GM19240 (cell line): ENCODE results near the gene IFNGR1.
"Not testable (repeated sequence)": the region's sequence is repeated elsewhere in the genome, so short reads cannot be mapped to it uniquely, and the experiment has no call there.

ENCODE experiments used
- DNase-seq: peaks from one replicate; pipeline ENCODE4 v3.0.0; 2011; ENCODE audit warnings: low spot score; ENCODE audit not compliant: insufficient read length

Gene IFNGR1

DNA sequence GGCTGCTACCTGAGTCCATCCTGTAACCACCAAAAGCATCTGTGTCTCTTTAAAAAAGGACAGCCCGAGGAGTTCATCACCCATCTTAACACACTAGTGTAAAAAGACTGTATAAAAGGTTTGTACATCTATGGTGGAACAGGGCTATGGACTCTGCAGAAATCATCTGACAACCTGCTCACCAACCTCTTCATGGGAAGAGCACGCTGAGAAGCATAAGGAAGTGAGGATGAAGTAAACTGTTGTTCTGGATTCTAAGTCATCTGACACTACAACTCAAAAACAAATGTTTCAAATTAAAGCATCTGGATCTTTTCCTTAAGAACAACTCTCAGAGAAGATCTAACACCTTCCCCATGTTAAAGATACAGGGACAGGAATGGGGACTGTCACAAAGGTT is 5.4 kb downstream of the IFNGR1 start:
- no peak for DNase-seq

DNA sequence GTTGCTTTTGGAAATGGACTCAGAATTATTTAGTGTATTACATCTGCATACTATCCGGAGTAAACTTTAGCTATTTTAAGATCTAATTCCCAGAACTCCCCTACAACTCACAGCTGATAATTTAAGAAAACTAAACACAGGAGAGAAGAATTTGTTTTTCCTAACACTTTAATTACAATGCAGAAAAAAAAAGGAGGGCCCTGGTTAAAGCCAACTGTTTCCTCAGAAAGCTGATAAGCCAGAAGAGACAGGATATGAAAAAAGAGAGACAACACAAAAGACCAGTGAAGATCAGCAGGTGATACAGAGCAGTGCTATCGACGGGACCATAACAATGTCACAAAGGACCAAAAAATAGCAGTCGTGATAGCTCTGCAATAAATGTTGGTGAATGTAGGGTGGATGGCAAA is 5.8 kb downstream of the IFNGR1 start:
- DNase-seq = no peak

DNA sequence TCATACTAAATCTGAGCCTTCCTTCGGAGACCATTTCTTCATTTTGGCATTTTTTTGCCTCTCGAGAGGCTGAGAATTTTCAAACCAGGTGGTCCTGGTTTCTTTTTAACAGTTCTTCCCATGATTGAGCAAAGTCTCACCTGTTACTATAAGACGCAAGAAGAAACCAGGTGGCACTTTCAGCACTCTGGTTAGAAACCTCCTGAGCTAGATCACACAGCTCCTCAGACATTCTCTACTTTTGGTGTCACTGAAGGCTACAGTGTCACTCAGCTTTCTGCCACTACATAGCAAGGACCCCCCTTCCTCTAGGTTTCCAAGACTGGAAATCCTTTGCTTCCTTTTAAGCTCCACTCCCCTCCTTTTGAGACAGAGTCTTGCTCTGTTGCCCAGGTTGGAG is 7.3 kb downstream of the IFNGR1 start:
- no peak for DNase-seq

DNA sequence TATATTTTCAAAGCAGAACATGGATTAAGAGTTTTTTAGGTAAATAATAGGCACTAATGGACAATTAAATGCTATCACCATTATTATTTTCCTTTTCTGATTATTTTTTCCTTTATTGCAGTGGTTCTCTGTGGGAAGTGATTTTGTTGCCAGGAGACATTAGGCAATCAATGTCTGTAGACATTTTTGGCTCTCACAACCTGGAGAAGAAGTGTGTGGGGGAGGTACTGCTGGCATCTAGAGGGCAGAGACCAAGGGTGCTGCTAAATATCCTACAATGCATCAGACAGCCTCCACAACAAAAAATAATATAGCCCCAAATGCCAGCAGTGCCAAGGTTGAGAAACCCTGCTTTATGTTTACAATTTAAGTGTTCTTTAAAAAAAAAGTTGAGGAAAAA is 8.3 kb downstream of the IFNGR1 start:
- no peak for DNase-seq

DNA sequence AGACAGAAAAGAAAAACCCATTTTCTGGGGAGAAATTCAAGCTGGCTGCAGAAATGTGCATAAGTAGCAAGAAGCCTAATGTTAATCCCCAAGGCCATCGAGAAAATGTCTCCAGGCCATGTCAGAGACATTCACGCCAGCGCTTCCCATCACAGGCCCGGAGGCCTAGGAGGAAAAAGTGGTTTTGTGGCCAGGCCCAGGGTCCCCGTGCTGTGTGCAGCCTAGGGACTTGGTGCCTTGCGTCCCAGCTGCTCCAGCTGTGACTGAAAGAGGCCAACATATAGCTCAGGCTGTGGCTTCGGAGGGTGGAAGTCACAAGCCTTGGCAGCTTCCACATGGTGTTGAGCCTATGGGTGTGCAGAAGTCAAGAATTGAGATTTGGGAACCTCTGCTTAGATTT is 10.9 kb downstream of the IFNGR1 start:
- DNase-seq = no peak

DNA sequence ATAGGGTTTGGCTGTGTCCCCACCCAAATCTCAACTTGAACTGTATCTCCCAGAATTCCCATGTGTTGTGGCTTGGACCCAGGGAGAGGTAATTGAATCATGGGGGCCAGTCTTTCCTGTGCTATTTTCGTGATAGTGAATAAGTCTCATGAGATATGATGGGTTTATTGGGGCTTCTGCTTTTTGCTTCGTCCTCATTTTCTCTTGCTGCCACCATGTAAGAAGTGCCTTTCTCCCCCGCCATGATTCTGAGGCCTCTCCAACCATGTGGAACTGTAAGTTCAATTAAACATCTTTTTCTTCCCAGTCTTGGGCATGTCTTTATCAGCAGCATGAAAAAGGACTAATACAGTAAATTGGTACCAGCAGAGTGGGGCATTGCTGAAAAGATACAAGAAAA is 11.7 kb downstream of the IFNGR1 start:
- DNase-seq = not testable (repeated sequence)

DNA sequence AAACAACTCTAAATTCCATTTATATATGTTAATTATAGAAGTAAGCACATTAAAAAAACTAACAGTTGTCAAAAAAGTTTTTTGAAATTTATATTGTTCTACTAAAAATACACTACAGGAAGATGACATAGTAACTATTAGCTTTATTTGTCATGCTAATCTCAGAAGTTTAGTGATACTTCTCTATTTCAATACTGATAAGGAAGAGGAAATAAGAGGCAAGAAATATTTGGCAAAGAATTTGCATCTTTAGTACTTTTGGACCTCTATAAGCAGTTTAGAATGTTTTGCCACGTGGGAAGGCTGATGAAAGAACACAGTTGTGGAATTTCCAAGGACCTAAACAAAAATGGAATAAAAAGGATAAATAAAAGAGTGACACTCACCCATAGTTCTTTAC is 12.6 kb downstream of the IFNGR1 start:
- DNase-seq = no peak

DNA sequence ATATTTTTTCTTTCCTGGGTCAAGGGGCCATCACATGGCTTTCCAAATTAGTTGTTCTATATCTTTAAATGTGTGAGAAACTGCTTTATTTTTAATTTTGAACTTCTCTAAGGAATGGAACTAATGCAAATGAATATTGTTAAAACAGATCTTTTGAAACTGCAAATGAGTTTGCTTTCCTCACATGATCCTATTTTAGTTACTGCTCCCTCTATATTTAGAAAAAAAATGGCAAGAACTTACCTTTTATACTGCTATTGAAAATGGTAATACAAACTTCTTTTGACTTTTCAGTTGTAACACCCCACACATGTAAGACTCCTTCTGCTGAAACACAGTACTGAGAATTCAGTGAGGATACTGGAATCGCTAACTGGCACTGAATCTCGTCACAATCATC is 15.9 kb downstream of the IFNGR1 start:
- DNase-seq = no peak

DNA sequence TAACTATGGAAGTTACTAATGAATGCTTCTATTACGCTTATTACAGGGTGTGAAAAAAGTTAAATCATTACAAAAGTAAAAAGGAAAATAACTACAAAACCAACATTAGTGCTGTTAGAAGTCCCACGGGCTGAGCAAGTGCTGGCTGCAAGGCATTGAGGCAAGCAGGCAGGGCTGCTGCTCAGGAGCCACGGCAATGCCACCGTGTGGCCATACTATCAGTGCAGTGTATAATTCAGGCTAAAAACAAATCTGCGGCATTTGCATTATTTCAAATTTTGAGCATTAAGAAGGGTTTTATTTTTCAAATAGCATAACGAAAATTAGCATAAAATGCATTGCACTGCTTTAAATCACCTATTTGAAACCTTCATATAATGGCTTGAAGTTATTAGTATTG is 17.1 kb downstream of the IFNGR1 start:
- no peak for DNase-seq

DNA sequence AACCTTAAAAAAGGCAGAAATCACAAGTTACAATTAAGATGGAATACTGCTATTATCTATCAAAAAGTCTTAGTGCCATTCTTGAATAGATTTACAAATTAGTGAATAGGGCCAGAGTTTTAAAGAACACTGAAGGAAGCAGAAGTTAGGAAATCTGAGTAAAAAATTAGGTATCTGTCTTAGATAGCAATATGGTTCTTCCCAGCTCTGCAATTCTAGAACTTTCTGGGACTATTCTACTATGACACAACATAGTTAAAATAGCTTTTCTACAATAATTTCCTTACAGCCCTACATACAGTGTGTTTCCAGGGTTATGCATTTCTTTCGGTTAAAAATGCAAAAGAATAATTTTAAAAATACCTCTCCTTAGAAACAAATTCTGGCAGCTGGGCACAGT is 18.2 kb downstream of the IFNGR1 start:
- no peak for DNase-seq

DNA sequence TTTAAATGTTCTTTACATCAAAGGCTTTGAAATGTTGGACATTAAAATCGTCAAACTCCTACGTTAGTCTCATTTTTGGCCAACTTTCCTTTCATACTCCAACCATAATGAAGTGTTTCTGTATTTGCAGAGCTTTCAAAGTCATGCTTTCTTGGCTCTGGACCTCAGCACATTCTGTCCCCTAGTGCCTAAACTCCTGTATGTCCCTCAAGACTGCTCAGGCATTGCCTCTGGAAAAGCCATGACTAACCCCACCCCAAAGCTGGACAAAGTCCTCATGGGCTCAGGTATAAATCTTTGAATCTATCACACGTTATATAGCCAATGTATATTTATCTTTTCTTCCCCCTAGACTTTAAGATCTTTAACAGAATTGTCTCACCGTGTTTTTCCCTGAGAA is 18.9 kb downstream of the IFNGR1 start:
- no peak for DNase-seq

DNA sequence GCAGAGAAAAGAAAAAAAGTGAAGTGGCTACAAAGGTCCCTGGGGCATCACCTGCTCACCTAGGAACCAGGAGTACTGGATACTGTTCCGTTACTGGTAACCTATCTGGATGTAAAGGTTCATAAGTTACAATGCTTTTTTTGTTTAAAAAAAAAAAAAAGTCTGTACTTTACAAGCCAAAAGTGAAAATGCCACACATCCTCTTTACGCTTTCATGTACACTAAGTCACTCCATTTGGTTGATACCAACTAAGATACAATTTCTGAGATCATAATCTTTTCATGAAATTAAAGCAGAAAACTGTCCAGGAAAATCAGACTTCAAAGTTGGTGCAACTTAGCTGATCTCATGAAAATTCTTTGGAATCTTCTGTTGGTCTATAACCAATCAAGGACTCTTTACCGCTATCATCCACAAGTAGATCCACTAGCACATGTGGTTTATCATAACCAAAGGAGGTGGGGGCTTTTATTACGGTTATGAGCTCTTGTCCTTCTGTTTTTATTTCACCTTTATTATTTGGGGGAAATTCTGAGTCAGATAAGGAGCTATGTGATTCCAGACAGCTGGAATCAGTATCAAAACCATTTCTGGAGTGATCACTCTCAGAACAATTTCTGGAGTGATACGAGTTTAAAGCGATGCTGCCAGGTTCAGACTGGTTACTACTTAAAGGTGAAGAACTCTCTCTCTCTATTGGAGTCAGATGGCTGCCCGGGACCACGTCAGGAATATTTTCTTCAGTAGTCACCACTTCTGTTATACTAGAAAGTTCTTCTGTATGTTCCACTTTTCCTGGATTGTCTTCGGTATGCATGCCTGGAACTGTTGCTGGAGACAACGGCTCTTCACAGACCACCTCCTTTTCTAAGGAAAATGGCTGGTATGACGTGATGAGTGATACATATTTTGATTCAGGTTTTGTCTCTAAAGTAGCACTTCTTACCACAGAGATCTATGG is 21.2 kb downstream of the IFNGR1 start:
- no peak for DNase-seq

DNA sequence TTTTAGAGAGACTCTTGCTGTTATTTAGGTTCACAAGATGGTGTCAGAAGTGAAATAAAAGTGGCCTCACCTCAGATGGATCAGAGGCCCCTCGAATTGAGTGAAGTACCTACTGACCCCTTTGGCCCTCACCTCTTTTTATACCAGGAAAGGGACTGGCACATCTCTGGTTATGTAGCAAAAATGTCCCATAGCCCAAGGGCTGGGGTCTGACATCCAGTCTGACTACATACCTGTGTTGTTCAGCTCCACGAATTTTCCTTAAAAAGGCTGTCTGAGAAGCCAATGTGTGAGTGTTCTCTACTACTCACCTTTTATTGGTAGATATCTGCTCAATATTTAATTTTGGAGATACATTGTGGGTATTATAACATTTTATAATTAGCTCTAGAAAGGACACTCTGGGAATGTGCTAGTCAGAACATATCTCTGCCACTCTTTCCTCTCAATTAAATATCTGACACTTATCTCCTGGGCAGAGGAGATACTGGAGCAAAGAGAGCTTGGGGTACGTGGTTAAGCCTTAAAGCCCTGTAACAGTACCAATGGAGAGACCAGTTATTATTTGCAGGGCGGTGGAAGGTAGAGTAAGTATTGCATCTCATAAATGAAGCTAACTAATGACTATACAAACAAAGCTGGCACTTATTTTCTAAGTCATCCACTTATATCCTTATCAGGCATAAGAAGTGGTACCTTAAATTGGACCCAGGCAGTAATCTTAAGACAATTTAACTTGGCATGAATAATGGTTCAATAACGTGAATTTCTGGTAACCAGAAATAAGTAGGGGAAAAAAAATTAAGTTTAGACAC is 25.7 kb downstream of the IFNGR1 start:
- DNase-seq = no peak

DNA sequence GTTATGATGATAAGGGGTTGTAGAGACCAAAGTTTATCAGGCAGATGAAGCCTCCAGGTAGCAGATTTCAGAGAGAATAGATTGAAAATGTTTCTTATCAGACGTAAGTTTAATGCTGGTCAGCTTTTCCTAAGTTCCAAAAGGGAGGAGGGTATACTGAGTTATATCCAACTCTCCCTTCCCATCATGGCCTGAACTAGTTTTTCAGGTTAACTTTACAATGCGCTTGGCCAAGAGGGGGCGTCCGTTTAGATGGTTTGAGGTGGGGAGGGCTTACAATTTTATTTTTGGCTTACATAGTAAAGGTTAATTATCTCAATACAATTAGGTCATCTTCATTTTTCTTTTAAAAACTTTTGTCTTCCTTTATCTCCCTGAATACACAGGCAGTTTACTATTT is 26.4 kb downstream of the IFNGR1 start:
- DNase-seq = no peak

DNA sequence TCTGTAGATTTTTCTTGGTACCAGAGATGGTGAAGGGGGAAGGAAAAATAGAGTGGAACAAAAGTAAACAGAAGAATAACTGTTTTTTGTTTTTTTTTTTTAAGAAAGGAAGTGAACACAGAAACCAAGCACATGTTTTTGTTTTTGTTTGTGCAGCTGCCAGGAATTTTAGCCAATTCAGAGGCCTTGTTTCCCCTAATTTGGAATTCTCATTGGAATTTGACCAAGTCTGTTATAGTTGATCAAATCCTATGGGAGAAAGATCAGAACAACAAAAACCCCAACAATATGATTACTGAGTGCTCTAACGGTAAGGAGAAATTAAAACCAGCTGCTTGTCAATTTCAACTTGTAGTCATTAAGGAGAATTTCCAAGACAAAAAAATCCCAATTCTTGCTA is 27.5 kb downstream of the IFNGR1 start:
- DNase-seq = no peak

DNA sequence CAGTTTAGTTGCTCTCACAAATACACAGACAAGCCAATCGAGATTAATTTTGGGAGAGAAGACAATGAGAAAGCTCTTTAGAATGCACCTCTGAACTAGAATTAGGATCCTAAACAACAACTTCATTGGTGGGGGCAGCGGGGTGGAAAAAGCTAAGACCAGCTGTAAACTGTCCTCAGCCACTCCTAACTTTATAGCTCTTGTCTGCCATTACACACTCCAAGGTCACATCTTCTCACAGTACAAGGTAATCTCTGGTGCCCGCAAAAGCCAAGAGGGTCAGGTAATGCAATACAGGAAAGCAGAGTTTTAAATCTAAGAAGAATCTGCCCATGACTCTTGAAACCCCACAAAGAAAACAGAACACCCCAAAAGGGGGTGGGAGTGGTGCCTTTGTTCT is 27.9 kb downstream of the IFNGR1 start:
- no peak for DNase-seq

DNA sequence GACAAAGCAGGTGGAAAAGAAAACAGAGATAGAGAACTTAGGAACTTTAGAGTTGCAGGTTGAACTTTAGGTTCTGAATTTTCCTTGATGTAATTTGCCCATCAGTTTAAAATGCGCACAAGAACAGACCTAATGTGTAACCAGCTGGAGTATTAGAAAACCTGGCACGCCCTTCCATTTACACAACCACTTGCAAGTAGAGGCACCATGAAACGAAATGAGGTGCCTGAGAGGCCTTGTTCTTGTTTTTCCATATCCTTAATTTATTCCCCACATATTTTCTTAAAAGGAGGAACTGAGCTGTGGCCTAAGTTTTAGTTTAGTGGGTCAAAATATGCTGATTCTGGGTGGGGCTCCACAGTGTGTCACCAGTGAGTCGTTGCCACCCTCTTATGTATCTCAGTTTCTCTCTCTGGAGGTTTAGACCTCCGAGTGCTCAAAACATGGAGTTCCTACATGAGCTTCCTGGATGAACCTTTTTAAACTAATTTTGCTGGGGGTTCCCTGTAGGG is 28.5 kb downstream of the IFNGR1 start:
- DNase-seq = no peak

DNA sequence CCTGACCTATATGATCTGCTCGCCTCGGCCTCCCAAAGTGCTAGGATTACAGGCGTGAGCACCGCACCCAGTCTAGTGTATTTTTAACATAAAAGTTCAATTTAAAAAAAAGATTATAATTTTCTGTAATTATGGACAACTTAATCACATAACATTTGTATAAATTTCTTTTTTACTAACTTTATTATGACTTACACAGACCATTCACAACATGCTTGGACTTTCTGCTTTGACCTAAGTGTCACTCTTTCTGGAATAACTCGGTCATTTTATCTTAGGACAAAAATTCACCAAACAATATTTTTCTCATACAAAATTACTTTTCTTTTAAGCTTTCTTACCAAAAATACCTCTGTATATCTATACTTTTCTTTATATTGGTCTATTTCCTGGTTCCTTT is 30.3 kb downstream of the IFNGR1 start:
- DNase-seq = no peak

DNA sequence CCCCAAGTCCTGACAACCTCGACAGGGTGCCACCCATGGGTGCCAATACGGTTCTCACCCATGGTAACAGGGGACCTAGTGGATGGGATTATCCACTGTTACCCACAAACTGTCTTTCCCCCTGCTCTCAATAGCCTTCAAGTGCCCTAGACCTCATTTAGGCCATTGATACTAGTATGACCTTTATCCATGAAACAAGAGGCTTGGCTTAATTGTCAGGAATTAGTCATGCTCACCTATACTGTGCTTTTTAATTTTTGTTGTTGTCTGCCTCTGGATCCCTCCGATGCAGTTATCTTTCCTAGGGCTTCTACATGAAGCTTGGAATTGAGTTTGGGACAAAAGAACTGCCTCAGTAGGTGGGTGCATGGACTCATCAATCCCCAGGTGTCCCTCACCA is 33.9 kb downstream of the IFNGR1 start:
- no peak for DNase-seq

DNA sequence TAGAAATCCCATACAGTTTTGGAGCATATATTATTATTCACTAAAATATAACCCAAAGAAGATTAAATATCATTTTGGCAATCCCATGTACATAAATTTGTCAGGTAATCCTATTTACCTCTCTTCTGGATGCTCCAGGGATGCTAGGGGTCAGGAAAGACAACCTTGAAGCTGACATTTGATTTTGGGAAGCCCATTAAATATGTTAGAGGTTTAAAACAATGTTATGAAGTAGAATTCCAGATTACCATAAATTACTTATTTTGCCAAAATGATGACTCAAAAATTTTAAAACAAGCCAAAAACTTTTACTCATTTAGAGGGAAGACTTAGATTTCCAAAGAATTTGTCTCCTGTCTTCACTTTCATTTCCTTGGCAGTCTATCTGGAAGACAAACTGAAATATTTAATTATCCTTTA is 36.5 kb downstream of the IFNGR1 start:
- no peak for DNase-seq

DNA sequence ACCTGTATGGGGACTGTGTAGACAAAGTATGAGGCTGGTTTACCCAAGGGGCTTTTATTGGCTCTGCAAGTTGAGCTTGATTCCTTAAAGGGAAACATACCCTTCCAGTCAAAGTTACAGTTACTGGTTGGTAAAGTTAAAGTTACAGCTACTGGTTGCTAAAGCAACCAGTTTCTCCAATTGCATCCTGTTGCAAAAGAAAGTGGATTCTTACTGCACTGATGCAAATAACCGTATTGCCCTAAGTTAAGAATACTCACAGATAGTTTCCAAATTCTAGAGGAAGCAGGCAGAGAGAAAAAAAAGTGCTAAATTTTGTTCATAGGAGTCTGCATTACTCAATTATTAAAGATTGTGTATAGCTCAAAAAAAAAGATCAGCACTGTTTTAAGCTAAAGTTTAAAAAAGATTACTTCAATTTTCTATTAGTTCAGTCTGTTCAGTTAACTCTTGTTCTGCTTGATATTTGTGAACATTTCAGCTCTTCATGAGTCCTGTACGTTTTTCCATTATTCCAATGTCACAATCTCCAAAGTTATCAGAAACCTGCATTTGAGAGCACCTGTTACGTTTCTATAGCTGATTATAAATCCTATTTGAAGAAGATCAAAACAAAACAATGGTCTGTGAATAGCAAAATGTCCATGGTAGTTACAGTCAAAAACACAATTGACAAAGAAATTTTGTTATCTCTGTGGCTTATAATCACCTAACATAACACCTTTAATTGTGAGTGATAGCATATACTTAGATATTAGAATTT is 37.1 kb downstream of the IFNGR1 start:
- no peak for DNase-seq

DNA sequence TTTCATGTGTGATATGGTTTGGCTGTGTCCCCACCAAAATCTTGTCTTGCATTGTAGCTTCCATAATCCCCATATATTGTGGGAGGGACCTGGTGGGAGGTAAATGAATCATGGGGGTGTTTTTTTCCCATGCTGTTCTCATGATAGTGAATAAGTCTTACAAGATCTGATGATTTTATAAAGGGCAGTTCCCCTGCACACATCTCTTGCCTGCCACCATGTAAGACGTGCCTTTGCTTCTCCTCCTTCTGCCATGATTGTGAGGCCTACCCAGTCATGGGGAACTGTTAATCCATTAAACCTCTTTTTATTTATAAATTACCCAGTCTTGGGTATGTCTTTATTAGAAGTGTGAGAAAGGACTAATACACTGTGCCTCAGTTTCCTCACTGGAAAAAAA is 41.6 kb downstream of the IFNGR1 start:
- no peak for DNase-seq
